Measurements from ENCODE around the gene GALNT14.
"Not testable (repeated sequence)": the region's sequence is repeated elsewhere in the genome, so short reads cannot be mapped to it uniquely, and the experiment has no call there.

Gene GALNT14, protein sequence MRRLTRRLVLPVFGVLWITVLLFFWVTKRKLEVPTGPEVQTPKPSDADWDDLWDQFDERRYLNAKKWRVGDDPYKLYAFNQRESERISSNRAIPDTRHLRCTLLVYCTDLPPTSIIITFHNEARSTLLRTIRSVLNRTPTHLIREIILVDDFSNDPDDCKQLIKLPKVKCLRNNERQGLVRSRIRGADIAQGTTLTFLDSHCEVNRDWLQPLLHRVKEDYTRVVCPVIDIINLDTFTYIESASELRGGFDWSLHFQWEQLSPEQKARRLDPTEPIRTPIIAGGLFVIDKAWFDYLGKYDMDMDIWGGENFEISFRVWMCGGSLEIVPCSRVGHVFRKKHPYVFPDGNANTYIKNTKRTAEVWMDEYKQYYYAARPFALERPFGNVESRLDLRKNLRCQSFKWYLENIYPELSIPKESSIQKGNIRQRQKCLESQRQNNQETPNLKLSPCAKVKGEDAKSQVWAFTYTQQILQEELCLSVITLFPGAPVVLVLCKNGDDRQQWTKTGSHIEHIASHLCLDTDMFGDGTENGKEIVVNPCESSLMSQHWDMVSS
- 0.22 to 0.56 reads per million in 2 donors for total RNA-seq

DNA sequence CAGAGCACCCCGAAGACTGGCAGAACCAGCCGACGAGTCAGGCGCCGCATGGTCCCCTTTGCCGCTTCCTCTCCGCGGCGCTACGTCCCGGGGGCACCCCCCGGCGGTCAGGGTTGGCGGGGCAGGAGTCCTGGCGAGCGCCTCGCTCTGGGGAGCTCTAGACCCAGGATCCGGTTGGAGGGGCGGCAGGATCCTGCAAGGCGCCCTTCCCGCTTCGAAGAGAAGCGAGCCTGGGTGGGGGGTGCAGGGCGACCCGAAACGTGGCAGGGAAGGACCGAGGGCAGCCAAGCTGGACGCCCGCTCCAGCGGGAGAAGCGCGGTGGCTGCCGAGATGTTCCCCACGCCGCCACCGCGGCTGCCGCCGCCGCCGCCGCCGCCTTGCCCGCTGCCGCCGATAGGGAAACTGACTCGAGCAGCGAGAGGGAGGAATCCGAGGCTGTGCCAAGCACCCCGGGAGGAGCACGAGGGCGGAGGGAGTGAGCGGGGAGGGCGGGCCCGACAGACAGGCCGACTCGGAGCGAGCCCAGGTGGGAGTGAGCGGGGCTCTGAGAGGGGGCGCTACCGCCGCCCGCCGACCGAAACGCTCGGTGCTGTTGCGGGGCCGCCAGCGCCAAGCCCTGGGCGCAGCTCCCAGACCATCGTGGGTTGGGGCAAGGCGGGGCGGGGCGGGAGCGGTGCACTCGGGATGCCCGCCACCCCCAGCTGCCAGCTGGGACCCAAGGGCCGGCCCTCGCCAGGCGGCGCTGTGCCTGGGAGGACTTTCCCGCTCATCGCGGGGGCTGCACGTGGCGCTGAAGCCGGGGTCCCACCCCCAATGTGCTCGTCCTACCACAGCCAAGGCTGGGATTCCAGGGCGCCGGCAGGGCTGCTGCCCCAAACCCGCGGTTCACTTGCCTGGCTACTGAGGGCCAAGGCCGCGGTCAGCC lies at the start of gene GALNT14:
Gene GALNT14, minus strand, starts transcription at position 404 of the 926 bp plus-strand sequence. Its CDS starts 354 bp downstream, at position 50.
- DNase-seq: no peak

DNA sequence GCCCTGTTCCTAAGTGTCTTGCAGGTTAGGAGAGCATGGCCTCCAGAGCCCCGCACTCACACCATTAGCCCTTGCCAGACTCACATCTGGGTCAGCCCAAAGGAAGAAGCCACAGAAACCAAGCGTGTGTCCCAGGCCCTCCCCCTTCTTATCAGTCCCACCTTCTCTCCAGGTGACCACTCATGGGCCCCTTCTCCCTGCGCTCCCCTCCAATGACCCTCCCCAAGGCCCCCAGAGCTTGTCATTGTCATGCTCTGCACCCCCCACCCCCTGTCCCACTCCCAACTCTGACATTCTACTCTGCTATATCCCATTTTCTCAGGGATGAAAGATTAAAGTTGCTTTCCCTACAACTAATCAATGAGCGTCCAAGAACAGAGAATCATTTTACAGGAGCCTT lies 48.9 kb upstream of the GALNT14 start:
- no peak for DNase-seq

DNA sequence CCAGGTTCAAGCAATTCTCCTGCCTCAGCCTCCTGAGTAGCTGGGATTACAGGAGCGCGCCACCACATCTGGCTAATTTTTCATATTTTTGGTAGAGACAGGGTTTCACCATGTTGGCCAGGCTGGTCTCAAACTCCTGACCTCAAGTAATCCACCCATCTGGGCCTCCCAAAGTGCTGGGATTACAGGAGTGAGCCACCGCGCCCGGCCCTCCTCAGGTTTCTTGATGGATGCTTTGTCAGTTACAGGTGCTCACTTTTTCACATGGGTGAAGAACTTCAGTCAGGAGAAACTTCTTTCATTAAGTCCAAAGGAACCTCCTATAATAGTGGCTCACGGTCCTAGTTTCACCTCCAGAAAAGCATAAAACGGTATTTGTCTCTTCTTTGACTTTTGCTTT lies 45.7 kb upstream of the GALNT14 start:
- DNase-seq: not testable (repeated sequence)

DNA sequence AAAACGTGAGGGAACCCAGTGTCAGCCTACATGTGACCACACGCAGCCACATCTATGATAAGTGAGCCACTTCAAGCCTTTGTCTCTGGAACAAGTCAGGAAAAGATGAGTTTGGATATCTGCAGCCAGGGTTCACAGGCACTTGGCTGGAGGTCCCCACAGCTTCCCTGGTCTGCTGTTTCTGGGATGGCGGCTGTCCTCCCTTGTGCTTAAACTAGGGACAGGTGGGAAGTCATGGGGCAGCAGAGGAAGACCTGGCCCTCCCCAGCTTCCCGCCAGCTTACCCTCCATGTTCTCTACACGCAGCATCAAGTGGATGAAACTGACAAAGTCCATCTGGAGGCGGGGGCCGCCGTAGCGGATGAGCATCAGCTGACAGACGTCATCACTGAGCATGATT lies 38.5 kb upstream of the GALNT14 start:
- no peak for DNase-seq

DNA sequence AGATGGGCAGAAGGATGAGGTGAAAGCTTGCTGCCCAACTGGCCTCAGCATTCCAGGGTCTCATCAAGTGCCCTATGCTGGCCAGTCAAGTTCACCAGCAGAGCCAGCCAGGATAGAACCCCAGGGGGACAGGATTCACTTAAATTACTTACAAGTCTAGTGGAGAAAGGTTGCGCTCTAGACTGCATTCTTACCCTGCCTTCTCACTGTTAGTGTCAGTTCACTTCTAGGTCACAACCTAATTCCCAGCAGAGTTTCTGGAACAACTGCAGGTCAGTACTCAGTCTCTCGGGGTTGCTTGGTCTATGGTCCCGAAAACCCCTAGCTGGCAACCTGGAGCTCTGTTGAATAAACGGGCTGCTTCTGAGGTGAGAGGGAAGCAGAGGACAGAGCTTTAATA lies 32.9 kb upstream of the GALNT14 start:
- no peak for DNase-seq

DNA sequence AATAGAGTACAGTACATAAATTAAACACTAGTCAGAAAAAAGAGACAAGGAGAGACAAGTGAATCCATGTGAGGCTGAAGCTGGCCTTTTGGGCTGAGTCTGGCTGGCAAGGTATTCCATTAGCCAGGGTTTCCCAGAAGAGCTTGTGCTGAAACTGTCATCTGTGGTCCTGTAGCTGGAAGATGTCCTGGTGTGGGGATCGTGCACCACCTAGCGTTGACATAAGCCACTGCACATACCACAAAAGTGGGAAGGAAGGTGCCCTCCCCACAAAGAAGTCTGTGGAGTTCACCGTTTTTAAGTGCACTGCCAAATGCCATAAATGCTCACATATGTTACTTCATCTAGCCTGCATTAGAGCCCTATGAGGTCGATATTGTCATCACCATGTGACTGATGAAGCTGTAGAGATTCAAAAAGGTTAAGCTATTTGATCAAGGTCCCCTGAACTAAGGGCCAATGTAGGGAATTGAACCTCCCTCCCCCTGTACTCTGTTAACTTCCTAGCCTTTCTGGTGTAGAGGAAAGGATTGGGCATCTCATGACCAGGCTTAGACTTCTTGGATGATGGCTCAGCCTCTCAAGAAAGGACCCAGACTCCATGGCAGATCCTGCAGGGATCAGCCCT lies 31.9 kb upstream of the GALNT14 start:
- no peak for DNase-seq

DNA sequence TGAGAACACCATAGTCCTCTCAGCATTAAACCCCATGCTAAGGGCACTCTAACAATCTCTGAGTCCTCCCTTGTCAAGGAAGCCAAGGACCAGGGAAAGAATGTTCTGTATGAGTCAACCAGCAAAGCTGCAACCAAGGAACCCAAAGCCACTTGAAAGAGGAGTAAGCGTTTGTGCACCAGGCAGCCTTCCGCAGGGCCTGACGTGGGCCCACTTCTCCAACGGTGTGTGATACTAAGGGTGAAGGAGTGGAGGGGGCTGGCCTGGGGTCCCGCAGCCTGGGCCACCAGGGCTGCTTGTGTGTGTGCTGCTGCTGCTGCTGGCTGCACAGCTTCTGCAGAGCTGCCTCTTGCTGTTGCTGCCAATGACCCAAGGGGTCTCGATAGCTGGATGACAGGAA lies 30.1 kb upstream of the GALNT14 start:
- DNase-seq: no peak

- no peak for DNase-seq
Observed at GRCh38 chr2:31166925-31167324, 28.7 kb upstream of the GALNT14 start.

- no peak for DNase-seq
Observed at GRCh38 chr2:31163011-31163539, 24.8 kb upstream of the GALNT14 start.

DNA sequence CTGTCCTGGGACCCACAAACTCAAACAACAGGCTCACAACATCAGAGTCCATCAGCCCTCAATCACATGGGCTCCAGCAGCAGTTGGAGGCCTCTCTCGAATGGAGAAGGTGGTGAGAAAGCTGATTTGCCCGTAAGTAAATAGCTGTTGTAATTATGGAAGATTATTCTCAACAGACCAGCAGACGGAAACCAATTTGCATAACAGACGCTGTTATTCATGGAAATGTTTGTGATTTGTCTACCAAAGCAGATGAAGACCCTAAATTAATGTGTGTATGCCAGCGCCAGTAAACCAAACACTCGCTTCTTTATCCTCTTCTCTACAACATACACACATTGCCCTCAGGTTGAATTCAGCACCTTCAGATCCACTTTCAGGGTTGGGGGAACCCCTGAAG lies 23.4 kb upstream of the GALNT14 start:
- DNase-seq: no peak

GRCh38 chr2:31151501-31151900 lies 13.3 kb upstream of the GALNT14 start:
- no peak for DNase-seq

GRCh38 chr2:31150120-31150670 lies 12.0 kb upstream of the GALNT14 start:
- DNase-seq: no peak

GRCh38 chr2:31148514-31148913 lies 10.3 kb upstream of the GALNT14 start:
- no peak for DNase-seq

GRCh38 chr2:31147645-31148044 lies 9.4 kb upstream of the GALNT14 start:
- no peak for DNase-seq

- no peak for DNase-seq
Observed at GRCh38 chr2:31142110-31142509, 3.9 kb upstream of the GALNT14 start.

GRCh38 chr2:31141443-31142085 lies 3.3 kb upstream of the GALNT14 start:
- DNase-seq: no peak

- DNase-seq: no peak
Observed at GRCh38 chr2:31140151-31140550, 1.9 kb upstream of the GALNT14 start.

GRCh38 chr2:31139671-31140070 lies 1.4 kb upstream of the GALNT14 start:
- no peak for DNase-seq

- no peak for DNase-seq
Observed at GRCh38 chr2:31137211-31138036, 816 bp downstream of the GALNT14 start.

DNA sequence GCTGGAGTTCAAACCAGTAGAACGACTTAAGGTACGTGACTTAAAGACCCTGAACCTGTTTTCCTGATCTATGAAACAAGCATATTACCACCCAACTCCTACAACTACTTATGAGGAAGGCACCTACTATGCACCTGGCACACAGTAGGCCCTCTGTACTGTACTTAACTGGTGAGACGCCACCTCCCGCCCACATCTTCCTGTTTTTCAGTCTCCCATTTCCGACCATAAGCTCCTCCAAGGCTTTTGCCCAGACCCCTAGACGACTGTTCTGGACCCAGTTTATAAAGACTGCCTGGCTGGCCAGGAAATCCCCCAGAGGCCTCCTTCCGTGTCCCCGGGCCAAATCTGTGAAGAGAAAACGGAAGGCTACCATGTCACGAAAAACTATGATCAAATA lies 1.5 kb downstream of the GALNT14 start:
- no peak for DNase-seq

DNA sequence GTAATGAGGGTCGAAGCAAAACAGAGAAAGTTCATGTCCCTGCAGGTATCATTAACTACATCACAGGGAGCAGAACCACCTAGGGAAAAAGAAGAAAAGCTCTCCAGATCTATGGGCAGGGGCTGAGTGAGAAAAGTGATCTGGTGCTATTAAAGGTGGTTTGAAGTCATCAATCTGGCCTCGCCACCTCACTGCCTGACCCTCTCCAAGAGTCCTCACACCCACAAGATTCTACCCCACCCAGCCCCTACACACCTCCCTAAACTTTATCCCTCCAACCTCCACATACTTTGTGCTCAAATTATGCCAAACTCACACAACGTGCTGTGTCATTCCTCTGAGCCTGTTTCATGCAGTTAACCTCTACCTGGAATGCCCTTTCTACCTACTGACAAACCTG lies 2.2 kb downstream of the GALNT14 start:
- no peak for DNase-seq

Data from activated gamma-delta T cell (primary cell).